ENCODE measurements around the gene KRTAP10-5. TPM values are rescaled to one million over a fixed set of nuclear protein-coding genes. Genes with fewer than 3 reads are reported as not detected.
A peak's percentile ranks its signal among the peaks of the same experiment; 100 is the strongest.

The KRTAP10-5 gene
- total RNA-seq, 1 experiment from 2014 or later: not detected

DNA sequence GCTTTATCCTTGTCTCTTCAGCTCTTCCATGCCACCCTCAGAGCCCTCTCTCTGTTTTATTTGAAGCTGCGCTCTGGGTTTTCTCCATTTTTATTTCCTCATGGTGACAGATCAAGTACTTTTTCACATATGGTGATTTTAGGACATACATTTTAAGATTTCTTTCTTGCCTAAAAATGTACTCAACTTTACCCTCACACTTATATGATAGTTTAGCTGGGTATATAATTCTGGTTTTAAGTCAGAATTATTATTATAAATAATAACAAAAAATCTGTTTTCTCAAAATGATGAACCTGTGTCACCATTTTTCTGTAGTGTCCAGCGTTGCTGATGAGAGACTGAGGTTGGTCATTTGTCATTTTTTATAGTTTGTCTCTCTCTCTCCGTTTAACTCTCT is 754 bp upstream of the KRTAP10-5 start:
- Mint-ChIP-seq H3K27ac (no peak overlapping the region), H3K4me3 (no peak overlapping the region), H3K9me3 (peaks cover 39% of the 10 kb centered on the region), H3K36me3 (peaks cover 21% of the 10 kb centered on the region), H3K27me3 (ENCODE audit: low read depth) (peaks cover 3% of the 10 kb centered on the region; the same call in 1 of the 2 replicates), H3K4me1 (peaks cover 6% of the 10 kb centered on the region; the same call in 1 of the 2 replicates)
- no peak for ATAC-seq
- ChIA-PET CTCF (interaction anchor here (0.6 to 2.2 kb wide), 3 partner anchors 38 to 138 kb away, joined by 4 read pairs; no protein-coding TSS in a partner anchor), POLR2A (no interaction called here)
- TF ChIP-seq NR3C1 (CRISPR knock-in tag; conservative IDR thresholded peaks at IDR 0.05; ENCODE audit: low read depth): no peak
- DNase-seq (ENCODE audit: low spot score): no peak

DNA sequence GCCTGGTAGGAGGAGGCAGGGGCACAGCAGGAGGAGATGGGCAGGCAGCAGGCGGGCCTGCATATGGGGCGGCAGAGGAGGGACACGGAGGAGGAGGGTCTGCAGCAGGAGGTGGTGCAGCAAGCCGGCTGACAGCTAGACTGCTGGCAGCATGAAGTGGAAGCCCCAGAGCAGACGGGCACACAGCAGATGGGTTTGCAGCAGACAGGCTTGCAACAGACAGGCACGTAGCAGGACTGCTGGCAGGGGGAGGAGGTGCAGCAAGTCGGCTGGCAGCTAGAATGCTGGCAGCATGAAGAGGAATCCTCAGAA is 615 bp downstream of the KRTAP10-5 start:
- Mint-ChIP-seq H3K4me1 (peaks cover 13% of the 10 kb centered on the region), H3K27me3 (ENCODE audit: low read depth) (no peaks in the 10 kb centered on the region; the same call in 1 of the 2 replicates), H3K27ac (no peak overlapping the region), H3K36me3 (peaks cover 21% of the 10 kb centered on the region), H3K4me3 (no peak overlapping the region), H3K9me3 (peaks cover 33% of the 10 kb centered on the region)
- ChIA-PET CTCF (interaction anchor here (1.0 to 2.2 kb wide), 2 partner anchors 30 to 214 kb away, joined by 3 to 9 read pairs; no protein-coding TSS in a partner anchor), POLR2A (no interaction called here)
- no peak for DNase-seq (ENCODE audit: low spot score)
- no peak for TF ChIP-seq CBFB (CRISPR knock-in tag; IDR thresholded peaks at IDR 0.05; ENCODE audit: low read depth)
- TF ChIP-seq, protein P1, sequence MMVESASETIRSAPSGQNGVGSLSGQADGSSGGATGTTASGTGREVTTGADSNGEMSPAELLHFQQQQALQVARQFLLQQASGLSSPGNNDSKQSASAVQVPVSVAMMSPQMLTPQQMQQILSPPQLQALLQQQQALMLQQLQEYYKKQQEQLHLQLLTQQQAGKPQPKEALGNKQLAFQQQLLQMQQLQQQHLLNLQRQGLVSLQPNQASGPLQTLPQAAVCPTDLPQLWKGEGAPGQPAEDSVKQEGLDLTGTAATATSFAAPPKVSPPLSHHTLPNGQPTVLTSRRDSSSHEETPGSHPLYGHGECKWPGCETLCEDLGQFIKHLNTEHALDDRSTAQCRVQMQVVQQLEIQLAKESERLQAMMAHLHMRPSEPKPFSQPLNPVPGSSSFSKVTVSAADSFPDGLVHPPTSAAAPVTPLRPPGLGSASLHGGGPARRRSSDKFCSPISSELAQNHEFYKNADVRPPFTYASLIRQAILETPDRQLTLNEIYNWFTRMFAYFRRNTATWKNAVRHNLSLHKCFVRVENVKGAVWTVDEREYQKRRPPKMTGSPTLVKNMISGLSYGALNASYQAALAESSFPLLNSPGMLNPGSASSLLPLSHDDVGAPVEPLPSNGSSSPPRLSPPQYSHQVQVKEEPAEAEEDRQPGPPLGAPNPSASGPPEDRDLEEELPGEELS (CRISPR knock-in tag; IDR thresholded peaks at IDR 0.05): no peak
- TF ChIP-seq ESRRA (CRISPR knock-in tag; IDR thresholded peaks at IDR 0.05; ENCODE audit: borderline replicate concordance): no peak
- TF ChIP-seq, protein P2, sequence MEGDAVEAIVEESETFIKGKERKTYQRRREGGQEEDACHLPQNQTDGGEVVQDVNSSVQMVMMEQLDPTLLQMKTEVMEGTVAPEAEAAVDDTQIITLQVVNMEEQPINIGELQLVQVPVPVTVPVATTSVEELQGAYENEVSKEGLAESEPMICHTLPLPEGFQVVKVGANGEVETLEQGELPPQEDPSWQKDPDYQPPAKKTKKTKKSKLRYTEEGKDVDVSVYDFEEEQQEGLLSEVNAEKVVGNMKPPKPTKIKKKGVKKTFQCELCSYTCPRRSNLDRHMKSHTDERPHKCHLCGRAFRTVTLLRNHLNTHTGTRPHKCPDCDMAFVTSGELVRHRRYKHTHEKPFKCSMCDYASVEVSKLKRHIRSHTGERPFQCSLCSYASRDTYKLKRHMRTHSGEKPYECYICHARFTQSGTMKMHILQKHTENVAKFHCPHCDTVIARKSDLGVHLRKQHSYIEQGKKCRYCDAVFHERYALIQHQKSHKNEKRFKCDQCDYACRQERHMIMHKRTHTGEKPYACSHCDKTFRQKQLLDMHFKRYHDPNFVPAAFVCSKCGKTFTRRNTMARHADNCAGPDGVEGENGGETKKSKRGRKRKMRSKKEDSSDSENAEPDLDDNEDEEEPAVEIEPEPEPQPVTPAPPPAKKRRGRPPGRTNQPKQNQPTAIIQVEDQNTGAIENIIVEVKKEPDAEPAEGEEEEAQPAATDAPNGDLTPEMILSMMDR (IDR thresholded peaks at IDR 0.05): no peak
- TF ChIP-seq, protein P3, sequence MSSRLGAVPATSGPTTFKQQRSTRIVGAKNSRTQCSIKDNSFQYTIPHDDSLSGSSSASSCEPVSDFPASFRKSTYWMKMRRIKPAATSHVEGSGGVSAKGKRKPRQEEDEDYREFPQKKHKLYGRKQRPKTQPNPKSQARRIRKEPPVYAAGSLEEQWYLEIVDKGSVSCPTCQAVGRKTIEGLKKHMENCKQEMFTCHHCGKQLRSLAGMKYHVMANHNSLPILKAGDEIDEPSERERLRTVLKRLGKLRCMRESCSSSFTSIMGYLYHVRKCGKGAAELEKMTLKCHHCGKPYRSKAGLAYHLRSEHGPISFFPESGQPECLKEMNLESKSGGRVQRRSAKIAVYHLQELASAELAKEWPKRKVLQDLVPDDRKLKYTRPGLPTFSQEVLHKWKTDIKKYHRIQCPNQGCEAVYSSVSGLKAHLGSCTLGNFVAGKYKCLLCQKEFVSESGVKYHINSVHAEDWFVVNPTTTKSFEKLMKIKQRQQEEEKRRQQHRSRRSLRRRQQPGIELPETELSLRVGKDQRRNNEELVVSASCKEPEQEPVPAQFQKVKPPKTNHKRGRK (CRISPR knock-in tag; IDR thresholded peaks at IDR 0.05; ENCODE audit: borderline replicate concordance): no peak
- TF ChIP-seq KAT7 (CRISPR knock-in tag; IDR thresholded peaks at IDR 0.05; ENCODE audit: borderline replicate concordance): no peak
- TF ChIP-seq CREB1 (CRISPR knock-in tag; IDR thresholded peaks at IDR 0.05): no peak
- TF ChIP-seq NFE2L1 (CRISPR knock-in tag; IDR thresholded peaks at IDR 0.05): no peak
- TF ChIP-seq, protein P4, sequence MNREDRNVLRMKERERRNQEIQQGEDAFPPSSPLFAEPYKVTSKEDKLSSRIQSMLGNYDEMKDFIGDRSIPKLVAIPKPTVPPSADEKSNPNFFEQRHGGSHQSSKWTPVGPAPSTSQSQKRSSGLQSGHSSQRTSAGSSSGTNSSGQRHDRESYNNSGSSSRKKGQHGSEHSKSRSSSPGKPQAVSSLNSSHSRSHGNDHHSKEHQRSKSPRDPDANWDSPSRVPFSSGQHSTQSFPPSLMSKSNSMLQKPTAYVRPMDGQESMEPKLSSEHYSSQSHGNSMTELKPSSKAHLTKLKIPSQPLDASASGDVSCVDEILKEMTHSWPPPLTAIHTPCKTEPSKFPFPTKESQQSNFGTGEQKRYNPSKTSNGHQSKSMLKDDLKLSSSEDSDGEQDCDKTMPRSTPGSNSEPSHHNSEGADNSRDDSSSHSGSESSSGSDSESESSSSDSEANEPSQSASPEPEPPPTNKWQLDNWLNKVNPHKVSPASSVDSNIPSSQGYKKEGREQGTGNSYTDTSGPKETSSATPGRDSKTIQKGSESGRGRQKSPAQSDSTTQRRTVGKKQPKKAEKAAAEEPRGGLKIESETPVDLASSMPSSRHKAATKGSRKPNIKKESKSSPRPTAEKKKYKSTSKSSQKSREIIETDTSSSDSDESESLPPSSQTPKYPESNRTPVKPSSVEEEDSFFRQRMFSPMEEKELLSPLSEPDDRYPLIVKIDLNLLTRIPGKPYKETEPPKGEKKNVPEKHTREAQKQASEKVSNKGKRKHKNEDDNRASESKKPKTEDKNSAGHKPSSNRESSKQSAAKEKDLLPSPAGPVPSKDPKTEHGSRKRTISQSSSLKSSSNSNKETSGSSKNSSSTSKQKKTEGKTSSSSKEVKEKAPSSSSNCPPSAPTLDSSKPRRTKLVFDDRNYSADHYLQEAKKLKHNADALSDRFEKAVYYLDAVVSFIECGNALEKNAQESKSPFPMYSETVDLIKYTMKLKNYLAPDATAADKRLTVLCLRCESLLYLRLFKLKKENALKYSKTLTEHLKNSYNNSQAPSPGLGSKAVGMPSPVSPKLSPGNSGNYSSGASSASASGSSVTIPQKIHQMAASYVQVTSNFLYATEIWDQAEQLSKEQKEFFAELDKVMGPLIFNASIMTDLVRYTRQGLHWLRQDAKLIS (CRISPR knock-in tag; IDR thresholded peaks at IDR 0.05; ENCODE audit: borderline replicate concordance): no peak
- ATAC-seq: no peak

DNA sequence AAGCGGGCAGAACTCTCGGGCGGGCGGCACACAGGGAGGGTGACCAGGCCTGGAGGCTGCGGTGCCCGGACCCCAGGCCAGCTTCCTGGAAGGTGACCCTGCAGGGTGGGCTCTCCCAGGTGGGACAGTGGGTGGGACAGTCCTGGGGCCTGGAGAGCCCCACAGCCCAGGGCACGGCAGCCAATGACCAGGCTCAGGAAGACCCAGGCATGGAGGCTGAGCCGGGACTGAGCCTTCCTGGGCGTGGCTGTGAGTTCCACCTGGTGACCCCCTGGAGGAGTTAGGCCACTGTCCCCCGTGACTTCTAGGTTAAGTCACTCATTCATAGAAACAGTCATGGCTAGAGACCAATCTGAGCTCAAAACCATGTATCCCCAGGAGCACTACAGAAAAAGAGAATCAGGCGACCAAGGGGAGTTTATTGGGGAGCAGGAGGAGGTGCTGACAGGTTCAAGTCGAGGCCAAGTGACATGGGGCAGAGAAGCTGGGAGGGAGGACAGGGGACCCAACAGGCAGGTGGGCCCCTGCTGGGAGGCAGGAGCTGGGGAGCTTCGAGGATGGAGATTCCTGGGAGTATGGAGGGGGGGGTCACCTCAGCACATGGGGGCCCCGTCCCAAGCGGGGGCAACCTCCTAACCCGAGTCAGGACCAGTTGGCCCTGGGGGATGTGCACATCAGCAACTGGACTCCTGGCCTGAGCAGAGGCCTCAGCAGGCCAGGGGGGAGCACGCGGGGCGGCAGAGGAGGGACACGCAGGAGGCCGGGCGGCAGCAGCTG is 1.2 kb downstream of the KRTAP10-5 start:
- peaks cover 21% of the 10 kb centered on the region for H3K36me3 Mint-ChIP-seq
- H3K27ac Mint-ChIP-seq: peak overlapping the region; percentile 69
- peaks cover 17% of the 10 kb centered on the region for H3K4me1 Mint-ChIP-seq
- ATAC-seq (no peak), DNase-seq (ENCODE audit: low spot score) (no peak)
- H3K27me3 Mint-ChIP-seq (ENCODE audit: low read depth): no peaks in the 10 kb centered on the region; the same call in 1 of the 2 replicates
- TF ChIP-seq, protein P5, sequence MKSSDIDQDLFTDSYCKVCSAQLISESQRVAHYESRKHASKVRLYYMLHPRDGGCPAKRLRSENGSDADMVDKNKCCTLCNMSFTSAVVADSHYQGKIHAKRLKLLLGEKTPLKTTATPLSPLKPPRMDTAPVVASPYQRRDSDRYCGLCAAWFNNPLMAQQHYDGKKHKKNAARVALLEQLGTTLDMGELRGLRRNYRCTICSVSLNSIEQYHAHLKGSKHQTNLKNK (CRISPR knock-in tag; IDR thresholded peaks at IDR 0.05): no peak
- TF ChIP-seq, protein P6, sequence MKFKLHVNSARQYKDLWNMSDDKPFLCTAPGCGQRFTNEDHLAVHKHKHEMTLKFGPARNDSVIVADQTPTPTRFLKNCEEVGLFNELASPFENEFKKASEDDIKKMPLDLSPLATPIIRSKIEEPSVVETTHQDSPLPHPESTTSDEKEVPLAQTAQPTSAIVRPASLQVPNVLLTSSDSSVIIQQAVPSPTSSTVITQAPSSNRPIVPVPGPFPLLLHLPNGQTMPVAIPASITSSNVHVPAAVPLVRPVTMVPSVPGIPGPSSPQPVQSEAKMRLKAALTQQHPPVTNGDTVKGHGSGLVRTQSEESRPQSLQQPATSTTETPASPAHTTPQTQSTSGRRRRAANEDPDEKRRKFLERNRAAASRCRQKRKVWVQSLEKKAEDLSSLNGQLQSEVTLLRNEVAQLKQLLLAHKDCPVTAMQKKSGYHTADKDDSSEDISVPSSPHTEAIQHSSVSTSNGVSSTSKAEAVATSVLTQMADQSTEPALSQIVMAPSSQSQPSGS (CRISPR knock-in tag; IDR thresholded peaks at IDR 0.05; ENCODE audit: borderline replicate concordance, low read depth): no peak
- CTCF ChIA-PET: interaction anchor here (2.2 kb wide), 1 partner anchor 214 kb away, joined by 9 read pairs; no protein-coding TSS in a partner anchor
- peaks cover 33% of the 10 kb centered on the region for H3K9me3 Mint-ChIP-seq
- H3K4me3 Mint-ChIP-seq: no peak overlapping the region
- POLR2A ChIA-PET: no interaction called here
